ENCODE data around the gene GFM2. TPM values are rescaled to one million over a fixed set of nuclear protein-coding genes. Genes with fewer than 3 reads are reported as not detected.

Gene GFM2
- total and polyA plus RNA-seq, 2 of the 8 experiments (the other 6 are each of a cell fraction or from before 2014, with no cell fraction given): 17.8 to 30.6 TPM

GRCh38 chr5:74766849-74767578, at the start of gene GFM2, which contains the start of gene NSA2 (continued):
- no peak for TF ChIP-seq BRCA1 (IDR thresholded peaks at IDR 0.05; ENCODE audit: low read depth, low read length)
- TF ChIP-seq ZNF274 (IDR thresholded peaks at IDR 0.05; ENCODE audit: borderline replicate concordance, extremely low read depth, low read length): no peak
- no peak for TF ChIP-seq CTCF (IDR thresholded peaks at IDR 0.05; ENCODE audit: control extremely low read depth in 1 of 3, insufficient read depth in 1 of 3, low read depth in 1 of 3, low read length in 3 of 3)
- TF ChIP-seq RFX5 (IDR thresholded peaks at IDR 0.05; ENCODE audit: borderline replicate concordance, low read depth, low read length): peak; percentile 49; the same call in 1 of the 2 replicates
- TF ChIP-seq SIX5 (IDR thresholded peaks at IDR 0.05; ENCODE audit: low read depth, low read length): peak; percentile 34; the same call in 1 of the 2 replicates
- TF ChIP-seq CHD1 (IDR thresholded peaks at IDR 0.05; ENCODE audit: low read depth, low read length): no peak
- peak; percentile 41; the same call in 1 of the 2 replicates for TF ChIP-seq JUND (IDR thresholded peaks at IDR 0.05; ENCODE audit: low read length)
- TF ChIP-seq POLR2AphosphoS5 (IDR thresholded peaks at IDR 0.05; ENCODE audit: low read depth, low read length): 0 out of 2 replicates have a peak, but pooled peaks have one; percentile 7
- TF ChIP-seq TBP (IDR thresholded peaks at IDR 0.05; ENCODE audit: low read depth, low read length): peak; percentile 83
- no peak for TF ChIP-seq CTBP2 (IDR thresholded peaks at IDR 0.05; ENCODE audit: borderline replicate concordance, insufficient read depth, insufficient read length, low read length)
- no peak for TF ChIP-seq CEBPB (IDR thresholded peaks at IDR 0.05; ENCODE audit: low read depth, low read length)
- no peak; the same call in 1 of the 2 replicates for TF ChIP-seq RBBP5 (IDR thresholded peaks at IDR 0.05; ENCODE audit: borderline replicate concordance, low read depth, low read length)
- TF ChIP-seq GTF2F1 (IDR thresholded peaks at IDR 0.05; ENCODE audit: borderline replicate concordance, low read depth, low read length): no peak
- TF ChIP-seq GABPA (IDR thresholded peaks at IDR 0.05; ENCODE audit: borderline replicate concordance, insufficient read depth, low read length): peak; percentile 100
- no peak for TF ChIP-seq SP2 (IDR thresholded peaks at IDR 0.05; ENCODE audit: low read length)
- TF ChIP-seq CHD2 (IDR thresholded peaks at IDR 0.05; ENCODE audit: low read length): no peak
- TF ChIP-seq HDAC6 (IDR thresholded peaks at IDR 0.05; ENCODE audit: low read depth, low read length): no peak
- peak; percentile 58; the same call in 1 of the 2 replicates for TF ChIP-seq BACH1 (IDR thresholded peaks at IDR 0.05; ENCODE audit: low read length)
- peak; percentile 79 for TF ChIP-seq PHF8 (conservative IDR thresholded peaks at IDR 0.05; ENCODE audit: low read depth, low read length)
- TF ChIP-seq SIRT6 (IDR thresholded peaks at IDR 0.05; ENCODE audit: low read length): no peak
- TF ChIP-seq TCF12 (IDR thresholded peaks at IDR 0.05; ENCODE audit: low read depth, low read length): no peak
- no peak for TF ChIP-seq EZH2 (IDR thresholded peaks at IDR 0.05; ENCODE audit: low read depth, low read length, severe bottlenecking)
